Ureter (tissue), 1 donor: ENCODE data around the gene KDM5B. TPM values are rescaled to one million over a fixed set of nuclear protein-coding genes. Genes with fewer than 3 reads are reported as not detected.
"Not testable (repeated sequence)": the region's sequence is repeated elsewhere in the genome, so short reads cannot be mapped to it uniquely, and the experiment has no call there.

Experiments
- DNase-seq: peaks from one replicate; pipeline ENCODE4 v3.0.0-alpha.2; 2020; ENCODE audit warnings: low spot score
- total RNA-seq: library from RNA; stranded (reverse); gene quantifications from one replicate; pipeline ENCODE4 v1.2.4, GENCODE V29; 2023
- donor health status: DM: yes; HTN: yes; CAD: no.

Gene KDM5B
- total RNA-seq, 1 donor from 2014 or later, result 139 TPM

- no peak for DNase-seq
Measured at GRCh38 chr1:202791077-202791747, 17.0 kb downstream of the KDM5B start.

- DNase-seq, result no peak
Measured at GRCh38 chr1:202788800-202789199, 19.4 kb downstream of the KDM5B start.

GRCh38 chr1:202786804-202787203 lies 21.4 kb downstream of the KDM5B start:
- no peak for DNase-seq

GRCh38 chr1:202781180-202781579 lies 27.0 kb downstream of the KDM5B start:
- no peak for DNase-seq

- no peak for DNase-seq
Measured at GRCh38 chr1:202770135-202770534, 38.1 kb downstream of the KDM5B start.

GRCh38 chr1:202765721-202766120 lies 42.5 kb downstream of the KDM5B start:
- DNase-seq, result no peak

GRCh38 chr1:202762019-202762418 lies 46.2 kb downstream of the KDM5B start:
- DNase-seq, result no peak

GRCh38 chr1:202760589-202760988 lies 47.6 kb downstream of the KDM5B start:
- DNase-seq, result no peak

GRCh38 chr1:202756391-202756790 lies 51.8 kb downstream of the KDM5B start:
- DNase-seq, result no peak

GRCh38 chr1:202754293-202754692 lies 53.9 kb downstream of the KDM5B start:
- no peak for DNase-seq

GRCh38 chr1:202752774-202753173 lies 55.4 kb downstream of the KDM5B start:
- DNase-seq, result no peak

- DNase-seq, result no peak
Measured at GRCh38 chr1:202750761-202751160, 57.5 kb downstream of the KDM5B start.

GRCh38 chr1:202750024-202750423 lies 58.2 kb downstream of the KDM5B start:
- DNase-seq, result no peak

GRCh38 chr1:202745323-202745888 lies 62.8 kb downstream of the KDM5B start:
- no peak for DNase-seq

GRCh38 chr1:202744770-202745169 lies 63.5 kb downstream of the KDM5B start:
- DNase-seq, result not testable (repeated sequence)

GRCh38 chr1:202742496-202742895 lies 65.7 kb downstream of the KDM5B start:
- DNase-seq, result no peak

- no peak for DNase-seq
Measured at GRCh38 chr1:202733251-202733650, 75.0 kb downstream of the KDM5B start.

GRCh38 chr1:202728951-202729350 lies 79.3 kb downstream of the KDM5B start:
- DNase-seq, result no peak

- no peak for DNase-seq
Measured at GRCh38 chr1:202725526-202725925, 82.7 kb downstream of the KDM5B start.

GRCh38 chr1:202723708-202724107 lies 84.5 kb downstream of the KDM5B start:
- no peak for DNase-seq

- DNase-seq, result not testable (repeated sequence)
Measured at GRCh38 chr1:202723046-202723445, 85.2 kb downstream of the KDM5B start.

- DNase-seq, result no peak
Measured at GRCh38 chr1:202716654-202717053, 91.6 kb downstream of the KDM5B start.

GRCh38 chr1:202714202-202714601 lies 94.0 kb downstream of the KDM5B start:
- DNase-seq, result not testable (repeated sequence)

GRCh38 chr1:202713110-202713509 lies 95.1 kb downstream of the KDM5B start:
- no peak for DNase-seq
